Fibroblast of villous mesenchyme (primary cell): ENCODE data around the gene NR6A1. TPM values are rescaled to one million over a fixed set of nuclear protein-coding genes. Genes with fewer than 3 reads are reported as not detected.

ENCODE experiments used
- DNase-seq: peaks from one replicate; pipeline ENCODE4 v3.0.0-alpha.2; 2010; ENCODE audit warnings: low read depth
- H3K4me3 ChIP-seq: 2 replicates; pipeline ENCODE4 v1.5.1; 2011; ENCODE audit warnings: low read depth, mild to moderate bottlenecking, low read length
- CTCF ChIP-seq: IDR thresholded peaks from 2 replicates; pipeline ENCODE4 v1.5.1; 2012; ENCODE audit warnings: low read depth, mild to moderate bottlenecking, low read length; ENCODE audit not compliant: insufficient read depth
- total RNA-seq: library from RNA; depleted of rRNA; stranded (reverse); fragments of >200 nt; gene quantifications from 2 replicates; pipeline ENCODE4 v1.2.3, GENCODE V29; 2012

Gene NR6A1
- total RNA-seq, 1 donor: under 0.01 TPM

- no peak for TF ChIP-seq CTCF
- no peak for DNase-seq
- no peak overlapping the region for H3K4me3 ChIP-seq
These were observed 71.5 kb downstream of the NR6A1 start for GRCh38 chr9:124699575-124699974.

GRCh38 chr9:124698265-124698664 lies 72.8 kb downstream of the NR6A1 start:
- H3K4me3 ChIP-seq: no peak overlapping the region
- peak; percentile 48 for DNase-seq
- TF ChIP-seq CTCF: no peak

- TF ChIP-seq CTCF: no peak
- H3K4me3 ChIP-seq: no peak overlapping the region
- peak; percentile 80 for DNase-seq
These were observed 73.5 kb downstream of the NR6A1 start for GRCh38 chr9:124697326-124698200.

GRCh38 chr9:124696101-124696500 lies 75.0 kb downstream of the NR6A1 start:
- DNase-seq: peak; percentile 64
- no peak overlapping the region for H3K4me3 ChIP-seq
- TF ChIP-seq CTCF: no peak

GRCh38 chr9:124695280-124695890 lies 75.7 kb downstream of the NR6A1 start:
- peak; percentile 75 for DNase-seq
- H3K4me3 ChIP-seq: no peak overlapping the region
- TF ChIP-seq CTCF: no peak

- no peak for DNase-seq
- no peak overlapping the region for H3K4me3 ChIP-seq
- no peak for TF ChIP-seq CTCF
These were observed 76.5 kb downstream of the NR6A1 start for GRCh38 chr9:124694414-124695279.
